Suprapubic skin (tissue), 3 donors: ENCODE results near the gene JAZF1.

Experiments
- CTCF ChIP-seq, 2 donors: fragments of 200-600 bp in 1 of 2; fragments of 450-650 bp in 1 of 2; sonication (generic) in 1 of 2; IDR thresholded peaks; one replicate each; pipeline ENCODE4 v1.5.1; 2016 to 2019; ENCODE audit warnings: antibody characterized with exemption in 2 of 2, mild to moderate bottlenecking in 1 of 2, moderate library complexity in 1 of 2
- EP300 ChIP-seq: sonication (generic); formaldehyde crosslinking; IDR thresholded peaks from one replicate; pipeline ENCODE4 v1.6.1; 2017; ENCODE audit warnings: antibody characterized with exemption
- POLR2A ChIP-seq, 2 donors: fragments of 450-650 bp; IDR thresholded peaks; one replicate each; pipeline ENCODE4 v1.6.1; 2017; ENCODE audit warnings: antibody characterized with exemption in 2 of 2, mild to moderate bottlenecking in 2 of 2, moderate library complexity in 2 of 2

DNA sequence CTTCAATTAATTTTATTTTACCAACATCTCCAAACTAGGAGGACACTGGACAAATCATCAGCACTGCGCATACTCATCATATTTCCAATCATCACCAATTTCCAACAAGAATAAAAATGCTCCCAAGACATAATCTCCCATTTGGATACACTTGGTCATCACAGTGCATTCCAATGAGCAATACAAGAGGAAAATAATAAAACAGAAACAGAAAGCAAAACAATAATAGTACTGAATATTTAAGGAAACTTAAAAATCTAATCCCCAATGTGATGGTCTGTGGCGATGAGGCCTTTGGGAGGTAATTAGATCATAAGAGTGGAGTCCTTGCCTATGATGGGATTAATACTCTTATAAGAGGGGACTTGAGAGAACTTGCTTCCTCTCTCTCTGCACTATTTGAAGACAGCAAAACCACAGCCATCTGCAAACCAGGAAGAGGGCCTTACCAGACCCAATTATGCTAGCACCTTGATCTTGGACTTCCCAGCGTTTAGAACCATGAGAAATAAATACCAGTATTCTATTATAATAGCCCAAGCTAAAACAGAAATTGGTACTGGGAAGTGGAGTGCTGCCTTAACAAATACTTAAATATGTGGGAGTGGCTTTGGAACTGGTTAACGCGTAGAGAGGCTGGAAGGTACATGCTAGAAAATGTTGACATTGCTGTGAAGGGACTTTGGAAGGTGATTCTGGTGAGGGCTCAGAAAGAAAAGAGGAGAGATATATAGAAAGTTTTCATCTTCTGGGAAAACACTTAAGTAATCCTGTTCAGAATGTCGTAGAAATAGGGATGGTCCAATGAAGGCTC, 91.5 kb downstream of the JAZF1 start:
- TF ChIP-seq CTCF (IDR thresholded peaks at IDR 0.05) (no peak), POLR2A (IDR thresholded peaks at IDR 0.05) (no peak), EP300 (no peak)
